HG03432 (cell line): Measurements from ENCODE around the gene FAM167B.
"Not testable (repeated sequence)": the region's sequence is repeated elsewhere in the genome, so short reads cannot be mapped to it uniquely, and the experiment has no call there.

Experiments
- ATAC-seq: cut with Tn5 transposase; IDR thresholded peaks from one replicate; pipeline ENCODE4 v1.9.1; 2021; ENCODE audit warnings: mild to moderate bottlenecking, moderate library complexity; ENCODE audit not compliant: unreplicated experiment

The FAM167B gene

GRCh38 chr1:32291708-32292538 lies 44.9 kb downstream of the FAM167B start, which contains the start of gene HDAC1:
TSS of gene HDAC1 (plus strand) at chr1:32292083. CDS start at chr1:32292170, 87 bp downstream.
- peak; percentile 98 for ATAC-seq

GRCh38 chr1:32298211-32298610 lies 51.2 kb downstream of the FAM167B start:
- ATAC-seq, result not testable (repeated sequence)
